GM23338 (cell line): ENCODE data around the gene C6orf120. TPM values are rescaled to one million over a fixed set of nuclear protein-coding genes. Genes with fewer than 3 reads are reported as not detected.

Experiments used
- ATAC-seq: fragments of 200-7000 bp; cut with Tn5 transposase; 3 replicates; pipeline ENCODE4 v1.9.1; 2020
- DNase-seq: peaks from one replicate; pipeline ENCODE4 v3.0.0-alpha.2; 2015; ENCODE audit warnings: low spot score
- H2AFZ ChIP-seq: fragments of 200-600 bp; sonication (generic); 2 replicates; pipeline ENCODE4 v1.8.0; 2016; ENCODE audit warnings: antibody characterized with exemption, mild to moderate bottlenecking, moderate library complexity
- H3F3A ChIP-seq: fragments of 200-600 bp; sonication (generic); replicated peaks from 2 replicates; pipeline ENCODE4 v1.8.0; 2017; ENCODE audit warnings: antibody characterized with exemption, mixed run types, low read depth
- H3K27ac ChIP-seq: fragments of 200-600 bp; sonication (generic); 2 replicates; pipeline ENCODE4 v1.6.1; 2016; ENCODE audit warnings: low read depth
- H3K27me3 ChIP-seq: fragments of 200-600 bp; sonication (generic); 2 replicates; pipeline ENCODE4 v1.8.0; 2016; ENCODE audit warnings: mild to moderate bottlenecking, mixed run types, moderate library complexity; ENCODE audit not compliant: insufficient read depth
- H3K36me3 ChIP-seq: fragments of 200-600 bp; sonication (generic); 2 replicates; pipeline ENCODE4 v1.8.0; 2016; ENCODE audit warnings: mild to moderate bottlenecking; ENCODE audit not compliant: insufficient read depth
- H3K4me1 ChIP-seq: fragments of 200-600 bp; sonication (generic); 2 replicates; pipeline ENCODE4 v1.8.0; 2016; ENCODE audit warnings: mild to moderate bottlenecking, moderate library complexity; ENCODE audit not compliant: insufficient read depth
- H3K4me2 ChIP-seq: fragments of 200-600 bp; sonication (generic); 2 replicates; pipeline ENCODE4 v1.7.1; 2017; ENCODE audit warnings: mixed run types
- H3K4me3 ChIP-seq: fragments of 200-600 bp; sonication (generic); 2 replicates; pipeline ENCODE4 v1.6.1; 2016; ENCODE audit warnings: mixed run types
- H3K79me2 ChIP-seq: fragments of 200-600 bp; sonication (generic); replicated peaks from 2 replicates; pipeline ENCODE4 v1.8.0; 2017; ENCODE audit warnings: mild to moderate bottlenecking; ENCODE audit not compliant: insufficient read depth
- H3K9me2 ChIP-seq: fragments of 200-600 bp; sonication (generic); 2 replicates; pipeline ENCODE4 v1.8.0; 2017; ENCODE audit not compliant: insufficient read depth
- H4K20me1 ChIP-seq: fragments of 200-600 bp; sonication (generic); replicated peaks from 2 replicates; pipeline ENCODE4 v1.8.0; 2017; ENCODE audit warnings: mild to moderate bottlenecking; ENCODE audit not compliant: insufficient read depth
- H3K27ac Mint-ChIP-seq: 2 replicates; pipeline ENCODE4 v1.8.0; 2020; ENCODE audit warnings: inconsistent platforms, mild to moderate bottlenecking, moderate library complexity, mixed read lengths
- H3K27me3 Mint-ChIP-seq: 3 replicates; pipeline ENCODE4 v1.8.0; 2022; ENCODE audit warnings: low read depth, mild to moderate bottlenecking, moderate library complexity, mixed read lengths, inconsistent platforms; ENCODE audit not compliant: insufficient read depth, poor library complexity
- H3K36me3 Mint-ChIP-seq: 3 replicates; pipeline ENCODE4 v1.8.0; 2021; ENCODE audit warnings: low read depth, mild to moderate bottlenecking, inconsistent platforms, moderate library complexity, mixed read lengths
- H3K4me1 Mint-ChIP-seq: 3 replicates; pipeline ENCODE4 v1.8.0; 2020; ENCODE audit warnings: mild to moderate bottlenecking, inconsistent platforms, mixed read lengths
- H3K4me3 Mint-ChIP-seq: 3 replicates; pipeline ENCODE4 v1.8.0; 2021; ENCODE audit warnings: moderate library complexity, mild to moderate bottlenecking, inconsistent platforms, mixed read lengths
- H3K9me3 Mint-ChIP-seq: 3 replicates; pipeline ENCODE4 v1.8.0; 2020; ENCODE audit warnings: moderate library complexity, mild to moderate bottlenecking, inconsistent platforms, mixed read lengths
- CREB1 ChIP-seq: fragments of 250-450 bp; sonication (Bioruptor Pico); IDR thresholded peaks from 2 replicates; pipeline ENCODE4 v1.5.0; 2020; ENCODE audit warnings: low read depth, mild to moderate bottlenecking, moderate library complexity
- JUNB ChIP-seq: IDR thresholded peaks from one replicate; pipeline ENCODE4 v1.6.1; 2016; ENCODE audit warnings: antibody characterized with exemption; ENCODE audit not compliant: unreplicated experiment
- NANOG ChIP-seq: IDR thresholded peaks from 2 replicates; pipeline ENCODE4 v1.6.1; 2016; ENCODE audit warnings: antibody characterized with exemption, borderline replicate concordance
- STAT1 ChIP-seq: IDR thresholded peaks from one replicate; pipeline ENCODE4 v1.6.1; 2016; ENCODE audit warnings: antibody characterized with exemption; ENCODE audit not compliant: unreplicated experiment
- ZNF114 ChIP-seq: fragments of 250-450 bp; sonication (Bioruptor Pico); IDR thresholded peaks from 2 replicates; pipeline ENCODE4 v1.5.0; 2020; ENCODE audit warnings: mild to moderate bottlenecking, moderate library complexity
- polyA plus RNA-seq: library from polyadenylated mRNA; unstranded; fragments of >200 nt; fragmentation: Nextera tagmentation; extraction: Ambion mirVana; gene quantifications from 2 replicates; pipeline ENCODE4 v1.2.1, GENCODE V29; 2016
- total RNA-seq: library from RNA; depleted of rRNA; stranded (reverse); fragments of >200 nt; shearing (Covaris generic); gene quantifications from 2 replicates; pipeline ENCODE4 v1.2.3, GENCODE V29; 2014
- TF ChIP-seq, protein P1 (sequence below), 2 experiments: fragments of 200-600 bp in 1 of 2; sonication (generic) in 1 of 2; conservative IDR thresholded peaks; 2 replicates each; pipeline versions ENCODE4 v1.5.1 to v1.6.1; 2016 to 2017; ENCODE audit warnings: antibody characterized with exemption in 2 of 2, low read depth in 2 of 2, mild to moderate bottlenecking in 2 of 2, moderate library complexity in 1 of 2
- TF ChIP-seq, protein P2 (sequence below): fragments of 250-450 bp; sonication (Bioruptor Pico); IDR thresholded peaks from 2 replicates; pipeline ENCODE4 v1.5.0; 2020; ENCODE audit warnings: mild to moderate bottlenecking, moderate library complexity

C6orf120 gene
- total and polyA plus RNA-seq, 2 experiments from 2014 or later = 18.8 to 57.3 TPM

DNA sequence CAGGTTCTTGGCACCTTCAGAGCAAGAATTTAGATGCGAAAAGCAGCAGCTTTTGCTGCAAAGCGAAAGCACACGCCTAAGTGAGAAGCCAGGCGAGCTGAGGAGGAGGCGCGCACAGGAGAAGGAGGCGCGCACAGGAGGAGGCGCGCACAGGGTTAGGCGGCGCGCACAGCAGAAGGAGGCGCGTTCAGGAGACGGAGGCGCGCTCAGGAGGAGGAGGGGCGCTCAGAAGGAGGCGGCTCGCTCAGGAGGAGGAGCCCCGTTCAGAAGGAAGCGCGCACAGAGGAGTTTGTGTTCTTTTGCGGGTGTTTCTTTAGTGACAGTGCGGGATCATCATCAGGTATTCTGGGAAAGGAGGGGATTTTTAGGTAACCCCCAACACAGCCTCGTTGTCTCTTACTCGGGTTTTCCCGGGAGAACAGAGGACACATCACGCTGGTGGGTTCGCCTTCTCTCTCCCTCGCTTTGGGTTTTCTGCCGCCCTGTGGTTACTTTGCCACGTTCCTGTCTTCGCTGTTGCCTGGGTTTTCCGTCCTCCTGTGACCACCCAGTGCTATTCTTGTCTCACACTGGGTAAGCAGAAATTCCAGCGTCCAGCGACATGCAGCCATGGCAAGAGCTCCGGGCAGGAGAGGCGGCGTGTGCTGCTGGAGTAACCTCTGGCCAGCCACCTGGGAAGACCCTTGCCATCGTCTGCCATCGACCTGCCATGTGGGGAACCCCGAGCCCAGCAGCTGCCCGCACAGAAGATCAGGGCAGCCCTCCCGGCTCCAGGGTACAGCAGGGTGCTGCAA lies 47.1 kb upstream of the C6orf120 start:
- H3K9me2 ChIP-seq = no peaks in the 10 kb centered on the region
- peak overlapping the region; percentile 45 for H3K4me3 ChIP-seq
- peak overlapping the region; percentile 58 for H3K4me2 ChIP-seq
- Mint-ChIP-seq H3K4me1 (0 out of 3 replicates have a peak, but pooled peaks cover 3% of the 10 kb centered on the region), H3K36me3 (peaks cover 75% of the 10 kb centered on the region), H3K27ac (no peak overlapping the region), H3K9me3 (peaks cover 24% of the 10 kb centered on the region), H3K27me3 (peaks cover 2% of the 10 kb centered on the region), H3K4me3 (no peak overlapping the region)
- DNase-seq = peak; percentile 82
- H3K4me1 ChIP-seq = 0 out of 2 replicates have a peak, but pooled peaks cover 2% of the 10 kb centered on the region
- ATAC-seq = no peak
- H3K27me3 ChIP-seq = no peaks in the 10 kb centered on the region
- 0 out of 2 replicates have a peak overlapping the region, but pooled peaks have one; percentile 2 for H2AFZ ChIP-seq
- H3F3A ChIP-seq = no peaks in the 10 kb centered on the region
- peaks cover 18% of the 10 kb centered on the region for H3K36me3 ChIP-seq
- TF ChIP-seq JUNB = no peak
- TF ChIP-seq, protein P1, sequence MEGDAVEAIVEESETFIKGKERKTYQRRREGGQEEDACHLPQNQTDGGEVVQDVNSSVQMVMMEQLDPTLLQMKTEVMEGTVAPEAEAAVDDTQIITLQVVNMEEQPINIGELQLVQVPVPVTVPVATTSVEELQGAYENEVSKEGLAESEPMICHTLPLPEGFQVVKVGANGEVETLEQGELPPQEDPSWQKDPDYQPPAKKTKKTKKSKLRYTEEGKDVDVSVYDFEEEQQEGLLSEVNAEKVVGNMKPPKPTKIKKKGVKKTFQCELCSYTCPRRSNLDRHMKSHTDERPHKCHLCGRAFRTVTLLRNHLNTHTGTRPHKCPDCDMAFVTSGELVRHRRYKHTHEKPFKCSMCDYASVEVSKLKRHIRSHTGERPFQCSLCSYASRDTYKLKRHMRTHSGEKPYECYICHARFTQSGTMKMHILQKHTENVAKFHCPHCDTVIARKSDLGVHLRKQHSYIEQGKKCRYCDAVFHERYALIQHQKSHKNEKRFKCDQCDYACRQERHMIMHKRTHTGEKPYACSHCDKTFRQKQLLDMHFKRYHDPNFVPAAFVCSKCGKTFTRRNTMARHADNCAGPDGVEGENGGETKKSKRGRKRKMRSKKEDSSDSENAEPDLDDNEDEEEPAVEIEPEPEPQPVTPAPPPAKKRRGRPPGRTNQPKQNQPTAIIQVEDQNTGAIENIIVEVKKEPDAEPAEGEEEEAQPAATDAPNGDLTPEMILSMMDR (conservative IDR thresholded peaks at IDR 0.05; ENCODE audit: low read depth in 2 of 2) = peak in 1 of 2 experiments; percentile 32; a peak in 1 of 4 replicates
- no peak overlapping the region; the same call in 1 of the 2 replicates for H3K27ac ChIP-seq
- no peaks in the 10 kb centered on the region; the same call in 1 of the 2 replicates for H4K20me1 ChIP-seq
- H3K79me2 ChIP-seq = no peaks in the 10 kb centered on the region

DNA sequence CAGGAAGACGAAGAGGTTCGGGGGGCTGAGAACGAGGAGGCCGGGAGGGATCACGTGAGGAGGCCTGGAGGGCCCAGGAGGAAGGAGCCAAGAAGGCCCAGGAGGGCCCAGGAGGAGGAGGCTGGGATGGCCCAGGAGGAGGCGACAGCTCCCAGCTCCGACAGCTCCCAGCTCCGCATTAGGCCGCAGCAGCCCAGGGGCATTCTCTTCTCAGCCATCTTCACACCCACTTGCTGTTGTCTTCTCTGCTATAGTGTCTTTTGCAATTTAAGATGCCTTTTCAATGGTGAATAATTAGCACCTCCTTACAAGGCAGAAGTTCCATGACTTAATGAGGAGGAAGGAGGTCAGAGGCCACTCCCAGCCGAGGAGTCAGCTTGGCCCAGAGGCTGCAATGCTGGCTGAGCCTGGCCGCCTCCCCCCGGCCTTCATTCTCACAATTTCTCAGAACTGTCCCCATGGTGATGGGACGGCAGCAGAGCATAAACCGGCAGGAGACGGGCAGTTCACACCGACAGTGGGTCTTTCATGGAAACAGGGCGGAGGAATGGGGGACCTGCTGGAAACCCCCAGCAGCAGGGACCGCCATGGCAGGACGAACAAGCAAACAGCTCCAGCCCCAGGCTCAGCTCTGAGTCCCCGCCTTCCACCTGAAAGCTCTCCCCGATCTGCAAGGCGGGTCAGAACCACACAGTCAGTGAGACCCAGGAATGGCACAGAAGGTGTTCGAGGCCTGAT lies 45.2 kb upstream of the C6orf120 start:
- no peak overlapping the region for H3K27ac Mint-ChIP-seq
- Histone ChIP-seq H3K4me2 (no peak overlapping the region), H3K9me2 (no peaks in the 10 kb centered on the region), H4K20me1 (no peaks in the 10 kb centered on the region; the same call in 1 of the 2 replicates), H3K27me3 (no peaks in the 10 kb centered on the region), H2AFZ (no peak overlapping the region), H3K4me1 (0 out of 2 replicates have a peak, but pooled peaks cover 2% of the 10 kb centered on the region), H3K27ac (no peak overlapping the region), H3F3A (no peaks in the 10 kb centered on the region), H3K79me2 (no peaks in the 10 kb centered on the region), H3K36me3 (peaks cover 18% of the 10 kb centered on the region), H3K4me3 (no peak overlapping the region)
- DNase-seq = no peak
- ATAC-seq = no peak
- H3K4me3 Mint-ChIP-seq = no peak overlapping the region
- peaks cover 3% of the 10 kb centered on the region; the same call in 1 of the 3 replicates for H3K4me1 Mint-ChIP-seq
- peaks cover 77% of the 10 kb centered on the region for H3K36me3 Mint-ChIP-seq
- peaks cover 24% of the 10 kb centered on the region for H3K9me3 Mint-ChIP-seq
- H3K27me3 Mint-ChIP-seq = no peaks in the 10 kb centered on the region
- no peak for TF ChIP-seq NANOG
- TF ChIP-seq, protein P1 (conservative IDR thresholded peaks at IDR 0.05; ENCODE audit: low read depth in 2 of 2) = no peak
- no peak for TF ChIP-seq STAT1
- TF ChIP-seq ZNF114 (CRISPR knock-in tag) = no peak
- no peak for TF ChIP-seq CREB1
- TF ChIP-seq, protein P2, sequence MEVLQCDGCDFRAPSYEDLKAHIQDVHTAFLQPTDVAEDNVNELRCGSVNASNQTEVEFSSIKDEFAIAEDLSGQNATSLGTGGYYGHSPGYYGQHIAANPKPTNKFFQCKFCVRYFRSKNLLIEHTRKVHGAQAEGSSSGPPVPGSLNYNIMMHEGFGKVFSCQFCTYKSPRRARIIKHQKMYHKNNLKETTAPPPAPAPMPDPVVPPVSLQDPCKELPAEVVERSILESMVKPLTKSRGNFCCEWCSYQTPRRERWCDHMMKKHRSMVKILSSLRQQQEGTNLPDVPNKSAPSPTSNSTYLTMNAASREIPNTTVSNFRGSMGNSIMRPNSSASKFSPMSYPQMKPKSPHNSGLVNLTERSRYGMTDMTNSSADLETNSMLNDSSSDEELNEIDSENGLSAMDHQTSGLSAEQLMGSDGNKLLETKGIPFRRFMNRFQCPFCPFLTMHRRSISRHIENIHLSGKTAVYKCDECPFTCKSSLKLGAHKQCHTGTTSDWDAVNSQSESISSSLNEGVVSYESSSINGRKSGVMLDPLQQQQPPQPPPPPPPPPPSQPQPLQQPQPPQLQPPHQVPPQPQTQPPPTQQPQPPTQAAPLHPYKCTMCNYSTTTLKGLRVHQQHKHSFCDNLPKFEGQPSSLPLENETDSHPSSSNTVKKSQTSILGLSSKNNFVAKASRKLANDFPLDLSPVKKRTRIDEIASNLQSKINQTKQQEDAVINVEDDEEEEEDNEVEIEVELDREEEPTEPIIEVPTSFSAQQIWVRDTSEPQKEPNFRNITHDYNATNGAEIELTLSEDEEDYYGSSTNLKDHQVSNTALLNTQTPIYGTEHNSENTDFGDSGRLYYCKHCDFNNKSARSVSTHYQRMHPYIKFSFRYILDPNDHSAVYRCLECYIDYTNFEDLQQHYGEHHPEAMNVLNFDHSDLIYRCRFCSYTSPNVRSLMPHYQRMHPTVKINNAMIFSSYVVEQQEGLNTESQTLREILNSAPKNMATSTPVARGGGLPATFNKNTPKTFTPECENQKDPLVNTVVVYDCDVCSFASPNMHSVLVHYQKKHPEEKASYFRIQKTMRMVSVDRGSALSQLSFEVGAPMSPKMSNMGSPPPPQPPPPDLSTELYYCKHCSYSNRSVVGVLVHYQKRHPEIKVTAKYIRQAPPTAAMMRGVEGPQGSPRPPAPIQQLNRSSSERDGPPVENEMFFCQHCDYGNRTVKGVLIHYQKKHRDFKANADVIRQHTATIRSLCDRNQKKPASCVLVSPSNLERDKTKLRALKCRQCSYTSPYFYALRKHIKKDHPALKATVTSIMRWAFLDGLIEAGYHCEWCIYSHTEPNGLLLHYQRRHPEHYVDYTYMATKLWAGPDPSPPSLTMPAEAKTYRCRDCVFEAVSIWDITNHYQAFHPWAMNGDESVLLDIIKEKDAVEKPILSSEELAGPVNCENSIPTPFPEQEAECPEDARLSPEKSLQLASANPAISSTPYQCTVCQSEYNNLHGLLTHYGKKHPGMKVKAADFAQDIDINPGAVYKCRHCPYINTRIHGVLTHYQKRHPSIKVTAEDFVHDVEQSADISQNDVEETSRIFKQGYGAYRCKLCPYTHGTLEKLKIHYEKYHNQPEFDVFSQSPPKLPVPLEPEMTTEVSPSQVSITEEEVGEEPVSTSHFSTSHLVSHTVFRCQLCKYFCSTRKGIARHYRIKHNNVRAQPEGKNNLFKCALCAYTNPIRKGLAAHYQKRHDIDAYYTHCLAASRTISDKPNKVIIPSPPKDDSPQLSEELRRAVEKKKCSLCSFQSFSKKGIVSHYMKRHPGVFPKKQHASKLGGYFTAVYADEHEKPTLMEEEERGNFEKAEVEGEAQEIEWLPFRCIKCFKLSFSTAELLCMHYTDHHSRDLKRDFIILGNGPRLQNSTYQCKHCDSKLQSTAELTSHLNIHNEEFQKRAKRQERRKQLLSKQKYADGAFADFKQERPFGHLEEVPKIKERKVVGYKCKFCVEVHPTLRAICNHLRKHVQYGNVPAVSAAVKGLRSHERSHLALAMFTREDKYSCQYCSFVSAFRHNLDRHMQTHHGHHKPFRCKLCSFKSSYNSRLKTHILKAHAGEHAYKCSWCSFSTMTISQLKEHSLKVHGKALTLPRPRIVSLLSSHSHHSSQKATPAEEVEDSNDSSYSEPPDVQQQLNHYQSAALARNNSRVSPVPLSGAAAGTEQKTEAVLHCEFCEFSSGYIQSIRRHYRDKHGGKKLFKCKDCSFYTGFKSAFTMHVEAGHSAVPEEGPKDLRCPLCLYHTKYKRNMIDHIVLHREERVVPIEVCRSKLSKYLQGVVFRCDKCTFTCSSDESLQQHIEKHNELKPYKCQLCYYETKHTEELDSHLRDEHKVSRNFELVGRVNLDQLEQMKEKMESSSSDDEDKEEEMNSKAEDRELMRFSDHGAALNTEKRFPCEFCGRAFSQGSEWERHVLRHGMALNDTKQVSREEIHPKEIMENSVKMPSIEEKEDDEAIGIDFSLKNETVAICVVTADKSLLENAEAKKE = no peak
